Measurements from ENCODE around the gene NGF.

The NGF gene

GRCh38 chr1:115308969-115309368, 29.1 kb downstream of the NGF start:
- no peak for DNase-seq

- DNase-seq, result no peak
Measured at GRCh38 chr1:115307661-115308060, 30.4 kb downstream of the NGF start.

GRCh38 chr1:115306146-115306545, 31.9 kb downstream of the NGF start:
- DNase-seq, result peak; percentile 82

GRCh38 chr1:115303364-115303763, 34.7 kb downstream of the NGF start:
- DNase-seq, result no peak

- no peak for DNase-seq
Measured at GRCh38 chr1:115302390-115302961, 35.6 kb downstream of the NGF start.

- no peak for DNase-seq
Measured at GRCh38 chr1:115301438-115302020, 36.5 kb downstream of the NGF start.

- no peak for DNase-seq
Measured at GRCh38 chr1:115300087-115300876, 37.8 kb downstream of the NGF start.

- DNase-seq, result no peak
Measured at GRCh38 chr1:115299266-115299665, 38.8 kb downstream of the NGF start.

- no peak for DNase-seq
Measured at GRCh38 chr1:115296981-115297380, 41.1 kb downstream of the NGF start.

GRCh38 chr1:115295904-115296696, 41.9 kb downstream of the NGF start:
- DNase-seq, result no peak

- no peak for DNase-seq
Measured at GRCh38 chr1:115293899-115294298, 44.1 kb downstream of the NGF start.

- no peak for DNase-seq
Measured at GRCh38 chr1:115293006-115293405, 45.0 kb downstream of the NGF start.

- DNase-seq, result no peak
Measured at GRCh38 chr1:115291741-115292140, 46.3 kb downstream of the NGF start.

GRCh38 chr1:115289940-115290339, 48.1 kb downstream of the NGF start:
- DNase-seq, result no peak

- no peak for DNase-seq
Measured at GRCh38 chr1:115288591-115289198, 49.4 kb downstream of the NGF start.

- DNase-seq, result no peak
Measured at GRCh38 chr1:115286431-115287205, 51.4 kb downstream of the NGF start.

- DNase-seq, result no peak
Measured at GRCh38 chr1:115284209-115284608, 53.8 kb downstream of the NGF start.

GRCh38 chr1:115283681-115284146, 54.3 kb downstream of the NGF start:
- DNase-seq, result no peak

GRCh38 chr1:115283249-115283648, 54.8 kb downstream of the NGF start:
- no peak for DNase-seq

- no peak for DNase-seq
Measured at GRCh38 chr1:115282807-115283208, 55.2 kb downstream of the NGF start.

- no peak for DNase-seq
Measured at GRCh38 chr1:115281143-115281542, 56.9 kb downstream of the NGF start.

GRCh38 chr1:115280064-115280463, 58.0 kb downstream of the NGF start:
- DNase-seq, result no peak
